ENCODE data around the gene FSD1L. TPM values are rescaled to one million over a fixed set of nuclear protein-coding genes. Genes with fewer than 3 reads are reported as not detected.
A peak's percentile ranks its signal among the peaks of the same experiment; 100 is the strongest.

FSD1L gene
- polyA plus RNA-seq (2013, experiment 1 of 2): 4.1 TPM
- polyA plus RNA-seq (2013, experiment 2 of 2): 6.1 TPM

- WGBS, 2 experiments (ENCODE audit: insufficient coverage in 2 of 2): 0% methylated on average over 39 to 56 of the region's 87 CpGs
- Histone ChIP-seq H3K27ac (ENCODE audit: low read depth, low read length, severe bottlenecking) (peak within 1 kb of the TSS; percentile 82), H3K36me3 (ENCODE audit: control insufficient read depth, insufficient read depth, low read length) (no peaks in the 10 kb centered on the region), H3K4me1 (ENCODE audit: control insufficient read depth, insufficient read depth, low read length, poor library complexity, severe bottlenecking) (peaks cover 9% of the 10 kb centered on the region), H3K9me3 (ENCODE audit: control insufficient read depth, low read length) (no peaks in the 10 kb centered on the region), H3K4me3 (ENCODE audit: extremely low read depth, insufficient read depth, low read length, poor library complexity, severe bottlenecking) (peak within 1 kb of the TSS; percentile 78)
Observed at GRCh38 chr9:105447814-105448812, at the start of gene FSD1L. FSD1L (plus strand) TSS chr9:105448034; CDS start chr9:105448221, 187 bp downstream.

GRCh38 chr9:105399117-105399516 lies 48.7 kb upstream of the FSD1L start:
- H3K27ac ChIP-seq (ENCODE audit: low read depth, low read length, severe bottlenecking): no peak overlapping the region
- H3K4me3 ChIP-seq (ENCODE audit: extremely low read depth, insufficient read depth, low read length, poor library complexity, severe bottlenecking): no peak overlapping the region
- no CpG with 5 or more reads among the region's 2 CpGs for WGBS, 2 experiments (ENCODE audit: insufficient coverage in 2 of 2)
- H3K4me1 ChIP-seq (ENCODE audit: control insufficient read depth, insufficient read depth, low read length, poor library complexity, severe bottlenecking): no peaks in the 10 kb centered on the region
- H3K9me3 ChIP-seq (ENCODE audit: control insufficient read depth, low read length): no peaks in the 10 kb centered on the region
- no peaks in the 10 kb centered on the region for H3K36me3 ChIP-seq (ENCODE audit: control insufficient read depth, insufficient read depth, low read length)

DNA sequence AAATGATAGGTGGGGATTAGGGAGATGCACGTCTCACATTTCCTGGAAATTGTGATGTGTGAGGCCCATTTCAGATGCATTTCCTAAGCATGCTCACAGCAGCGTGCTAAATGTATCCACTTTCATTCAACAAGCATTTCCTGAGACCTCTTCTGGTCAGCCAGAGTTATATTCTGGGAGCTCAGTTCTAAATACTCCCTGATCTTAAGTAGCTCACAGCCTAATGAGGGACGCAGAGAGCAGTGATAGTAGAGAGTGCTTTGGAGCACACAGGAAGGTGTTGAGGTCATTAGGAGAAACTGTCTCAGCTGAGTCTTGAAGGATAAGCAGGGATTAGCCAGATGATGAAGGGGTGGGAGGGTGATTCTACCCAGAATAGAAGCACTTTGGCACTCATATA lies 46.2 kb upstream of the FSD1L start:
- Histone ChIP-seq H3K9me3 (ENCODE audit: control insufficient read depth, low read length) (no peaks in the 10 kb centered on the region), H3K27ac (ENCODE audit: low read depth, low read length, severe bottlenecking) (no peak overlapping the region), H3K4me1 (ENCODE audit: control insufficient read depth, insufficient read depth, low read length, poor library complexity, severe bottlenecking) (peaks cover 8% of the 10 kb centered on the region), H3K36me3 (ENCODE audit: control insufficient read depth, insufficient read depth, low read length) (no peaks in the 10 kb centered on the region), H3K4me3 (ENCODE audit: extremely low read depth, insufficient read depth, low read length, poor library complexity, severe bottlenecking) (no peak overlapping the region)
- WGBS, 2 experiments (ENCODE audit: insufficient coverage in 2 of 2): 78 to 87% methylated on average over 1 to 2 of the region's 3 CpGs

- peaks cover 8% of the 10 kb centered on the region for H3K4me1 ChIP-seq (ENCODE audit: control insufficient read depth, insufficient read depth, low read length, poor library complexity, severe bottlenecking)
- WGBS, 2 experiments (ENCODE audit: insufficient coverage in 2 of 2): 53 to 58% methylated on average over 6 of the region's 6 CpGs
- H3K27ac ChIP-seq (ENCODE audit: low read depth, low read length, severe bottlenecking): no peak overlapping the region
- H3K36me3 ChIP-seq (ENCODE audit: control insufficient read depth, insufficient read depth, low read length): no peaks in the 10 kb centered on the region
- no peak overlapping the region for H3K4me3 ChIP-seq (ENCODE audit: extremely low read depth, insufficient read depth, low read length, poor library complexity, severe bottlenecking)
- no peaks in the 10 kb centered on the region for H3K9me3 ChIP-seq (ENCODE audit: control insufficient read depth, low read length)
Observed at GRCh38 chr9:105403552-105404248, 44.1 kb upstream of the FSD1L start.

DNA sequence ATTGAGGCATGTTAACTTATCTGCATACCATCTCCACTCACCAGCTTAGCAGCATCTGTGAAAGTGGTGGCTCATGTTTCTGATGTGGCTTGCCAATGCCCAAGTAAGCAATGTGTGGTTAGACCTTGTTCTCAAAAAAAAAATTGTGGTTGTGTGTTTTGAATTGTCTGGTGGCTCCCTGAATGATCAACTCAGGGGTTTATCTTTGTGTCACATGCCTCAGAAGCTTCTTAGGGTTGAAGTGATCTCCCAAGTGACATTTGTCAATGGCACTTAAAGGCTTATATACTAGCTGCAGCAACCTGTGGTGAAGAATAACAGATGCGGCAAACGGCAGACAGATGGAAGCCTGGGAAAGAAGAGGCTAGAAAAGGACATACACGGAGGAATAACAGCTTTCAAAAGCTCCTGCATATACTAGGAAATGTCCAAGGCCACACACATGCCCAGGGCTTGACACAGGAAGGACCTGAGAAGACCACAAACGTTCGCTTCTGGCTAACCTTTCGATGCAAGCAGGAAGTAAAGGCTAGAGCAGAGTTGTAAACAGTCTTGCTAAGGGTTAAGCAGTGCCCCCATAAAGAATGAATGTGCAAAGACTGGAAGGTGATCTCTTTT lies 42.2 kb upstream of the FSD1L start:
- no peak overlapping the region for H3K4me3 ChIP-seq (ENCODE audit: extremely low read depth, insufficient read depth, low read length, poor library complexity, severe bottlenecking)
- H3K36me3 ChIP-seq (ENCODE audit: control insufficient read depth, insufficient read depth, low read length): no peaks in the 10 kb centered on the region
- H3K4me1 ChIP-seq (ENCODE audit: control insufficient read depth, insufficient read depth, low read length, poor library complexity, severe bottlenecking): peaks cover 8% of the 10 kb centered on the region
- 80 to 86% methylated on average over 4 to 6 of the region's 6 CpGs for WGBS, 2 experiments (ENCODE audit: insufficient coverage in 2 of 2)
- H3K27ac ChIP-seq (ENCODE audit: low read depth, low read length, severe bottlenecking): no peak overlapping the region
- peaks cover 6% of the 10 kb centered on the region for H3K9me3 ChIP-seq (ENCODE audit: control insufficient read depth, low read length)

GRCh38 chr9:105406369-105406768 lies 41.5 kb upstream of the FSD1L start:
- no peaks in the 10 kb centered on the region for H3K36me3 ChIP-seq (ENCODE audit: control insufficient read depth, insufficient read depth, low read length)
- peaks cover 8% of the 10 kb centered on the region for H3K4me1 ChIP-seq (ENCODE audit: control insufficient read depth, insufficient read depth, low read length, poor library complexity, severe bottlenecking)
- no peak overlapping the region for H3K4me3 ChIP-seq (ENCODE audit: extremely low read depth, insufficient read depth, low read length, poor library complexity, severe bottlenecking)
- no peak overlapping the region for H3K27ac ChIP-seq (ENCODE audit: low read depth, low read length, severe bottlenecking)
- H3K9me3 ChIP-seq (ENCODE audit: control insufficient read depth, low read length): peaks cover 6% of the 10 kb centered on the region
- WGBS, 2 experiments (ENCODE audit: insufficient coverage in 2 of 2): 90 to 94% methylated on average over 4 to 5 of the region's 6 CpGs

- H3K27ac ChIP-seq (ENCODE audit: low read depth, low read length, severe bottlenecking): no peak overlapping the region
- 100% methylated on average over 1 of the region's 2 CpGs; no CpG with 5 or more reads in 1 of the 2 experiments for WGBS, 2 experiments (ENCODE audit: insufficient coverage in 2 of 2)
- peaks cover 8% of the 10 kb centered on the region for H3K4me1 ChIP-seq (ENCODE audit: control insufficient read depth, insufficient read depth, low read length, poor library complexity, severe bottlenecking)
- H3K36me3 ChIP-seq (ENCODE audit: control insufficient read depth, insufficient read depth, low read length): no peaks in the 10 kb centered on the region
- no peak overlapping the region for H3K4me3 ChIP-seq (ENCODE audit: extremely low read depth, insufficient read depth, low read length, poor library complexity, severe bottlenecking)
- H3K9me3 ChIP-seq (ENCODE audit: control insufficient read depth, low read length): peaks cover 10% of the 10 kb centered on the region
Observed at GRCh38 chr9:105413525-105413924, 34.3 kb upstream of the FSD1L start.

DNA sequence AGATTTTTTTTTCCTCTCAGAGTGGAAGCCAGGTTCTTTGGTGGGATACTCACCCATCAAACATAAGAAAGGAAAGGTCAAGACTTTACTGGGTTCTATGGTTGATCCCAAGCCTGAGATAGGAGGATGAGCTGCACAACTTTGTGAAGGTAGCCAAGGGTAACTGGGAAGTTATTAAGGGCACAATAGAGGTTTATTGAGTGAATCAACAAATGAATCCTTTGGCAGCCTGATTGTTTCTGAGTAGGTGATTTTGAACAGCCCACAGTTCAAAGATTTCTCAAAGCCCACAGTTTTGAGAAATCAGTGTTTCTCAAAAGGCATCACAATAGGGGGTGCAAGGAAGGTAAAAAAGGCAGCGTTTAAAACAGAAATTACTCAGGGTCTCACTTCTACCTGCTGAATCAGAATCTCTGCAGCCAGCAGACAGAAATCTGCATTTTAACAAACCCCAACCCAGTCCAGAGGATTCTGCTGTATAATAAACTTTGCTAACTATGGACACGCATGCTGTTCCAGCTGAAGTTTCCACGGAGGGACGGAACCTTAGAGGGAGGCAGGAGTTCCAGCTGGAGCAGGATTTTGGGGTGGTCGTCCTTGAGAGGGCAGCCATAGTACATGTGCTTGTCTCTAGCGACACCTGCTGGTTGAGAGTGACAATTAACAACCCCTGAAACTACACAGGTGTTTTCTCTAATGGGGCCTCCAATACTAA lies 32.7 kb upstream of the FSD1L start:
- Histone ChIP-seq H3K4me3 (ENCODE audit: extremely low read depth, insufficient read depth, low read length, poor library complexity, severe bottlenecking) (no peak overlapping the region), H3K36me3 (ENCODE audit: control insufficient read depth, insufficient read depth, low read length) (no peaks in the 10 kb centered on the region), H3K27ac (ENCODE audit: low read depth, low read length, severe bottlenecking) (no peak overlapping the region), H3K9me3 (ENCODE audit: control insufficient read depth, low read length) (peaks cover 4% of the 10 kb centered on the region), H3K4me1 (ENCODE audit: control insufficient read depth, insufficient read depth, low read length, poor library complexity, severe bottlenecking) (peaks cover 8% of the 10 kb centered on the region)
- 0 to 4% methylated on average over 4 of the region's 6 CpGs for WGBS, 2 experiments (ENCODE audit: insufficient coverage in 2 of 2)

DNA sequence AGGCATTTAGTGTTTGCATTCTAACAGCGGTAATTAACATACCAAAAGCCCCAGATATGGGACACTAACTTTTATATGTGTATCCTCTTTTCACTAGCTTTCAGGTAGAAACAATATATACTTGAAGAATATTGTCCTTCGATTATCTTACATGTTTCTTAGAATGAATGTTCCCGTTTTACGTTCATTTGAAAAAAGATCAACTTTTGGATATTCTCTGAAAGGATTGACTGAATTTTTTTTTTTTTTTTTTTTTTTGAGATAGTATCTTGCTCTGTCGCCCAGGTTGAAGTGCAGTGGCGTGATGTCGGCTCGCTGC lies 32.2 kb upstream of the FSD1L start:
- WGBS, 2 experiments (ENCODE audit: insufficient coverage in 2 of 2): 88 to 94% methylated on average over 3 of the region's 8 CpGs
- Histone ChIP-seq H3K27ac (ENCODE audit: low read depth, low read length, severe bottlenecking) (no peak overlapping the region), H3K9me3 (ENCODE audit: control insufficient read depth, low read length) (peaks cover 4% of the 10 kb centered on the region), H3K4me3 (ENCODE audit: extremely low read depth, insufficient read depth, low read length, poor library complexity, severe bottlenecking) (no peak overlapping the region), H3K36me3 (ENCODE audit: control insufficient read depth, insufficient read depth, low read length) (no peaks in the 10 kb centered on the region), H3K4me1 (ENCODE audit: control insufficient read depth, insufficient read depth, low read length, poor library complexity, severe bottlenecking) (peaks cover 8% of the 10 kb centered on the region)

GRCh38 chr9:105416840-105417239 lies 31.0 kb upstream of the FSD1L start:
- no peaks in the 10 kb centered on the region for H3K9me3 ChIP-seq (ENCODE audit: control insufficient read depth, low read length)
- no peak overlapping the region for H3K4me3 ChIP-seq (ENCODE audit: extremely low read depth, insufficient read depth, low read length, poor library complexity, severe bottlenecking)
- peaks cover 8% of the 10 kb centered on the region for H3K4me1 ChIP-seq (ENCODE audit: control insufficient read depth, insufficient read depth, low read length, poor library complexity, severe bottlenecking)
- WGBS, 2 experiments (ENCODE audit: insufficient coverage in 2 of 2): 80% methylated on average over 1 of the region's 1 CpG; no CpG with 5 or more reads in 1 of the 2 experiments
- H3K36me3 ChIP-seq (ENCODE audit: control insufficient read depth, insufficient read depth, low read length): no peaks in the 10 kb centered on the region
- no peak overlapping the region for H3K27ac ChIP-seq (ENCODE audit: low read depth, low read length, severe bottlenecking)

Data from mesodermal cell (in vitro differentiated cells).